Activated CD4-positive, alpha-beta T cell treated with anti-CD3 and anti-CD28 coated beads, Interleukin-2, amount 50 U/mL, for 4 hours (primary cell): Measurements from ENCODE around the gene USP6NL.

Experiments
- DNase-seq, 2 experiments: peaks; one replicate each; pipeline ENCODE4 v3.0.0-alpha.2; 2020

Gene USP6NL

DNA sequence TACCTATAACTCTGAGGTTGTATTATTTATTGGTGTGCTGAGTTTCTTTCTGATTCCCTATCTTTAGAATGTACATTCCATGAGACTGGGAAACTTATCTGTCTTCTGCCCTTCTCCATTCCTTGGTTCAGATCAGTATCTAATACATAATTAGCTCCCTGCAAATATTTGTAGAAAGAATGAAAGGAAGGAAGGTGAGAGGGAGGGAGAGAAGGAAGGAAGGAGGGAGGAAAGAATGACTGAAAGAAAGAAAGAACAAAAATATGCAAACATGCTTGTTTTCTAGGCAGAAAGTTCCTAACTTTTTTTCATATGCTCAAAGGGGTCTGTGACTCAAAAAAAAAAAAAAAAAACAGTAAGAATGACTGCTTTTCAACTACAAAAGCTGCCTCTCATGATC is 3.9 kb upstream of the USP6NL start:
- DNase-seq = no peak

DNA sequence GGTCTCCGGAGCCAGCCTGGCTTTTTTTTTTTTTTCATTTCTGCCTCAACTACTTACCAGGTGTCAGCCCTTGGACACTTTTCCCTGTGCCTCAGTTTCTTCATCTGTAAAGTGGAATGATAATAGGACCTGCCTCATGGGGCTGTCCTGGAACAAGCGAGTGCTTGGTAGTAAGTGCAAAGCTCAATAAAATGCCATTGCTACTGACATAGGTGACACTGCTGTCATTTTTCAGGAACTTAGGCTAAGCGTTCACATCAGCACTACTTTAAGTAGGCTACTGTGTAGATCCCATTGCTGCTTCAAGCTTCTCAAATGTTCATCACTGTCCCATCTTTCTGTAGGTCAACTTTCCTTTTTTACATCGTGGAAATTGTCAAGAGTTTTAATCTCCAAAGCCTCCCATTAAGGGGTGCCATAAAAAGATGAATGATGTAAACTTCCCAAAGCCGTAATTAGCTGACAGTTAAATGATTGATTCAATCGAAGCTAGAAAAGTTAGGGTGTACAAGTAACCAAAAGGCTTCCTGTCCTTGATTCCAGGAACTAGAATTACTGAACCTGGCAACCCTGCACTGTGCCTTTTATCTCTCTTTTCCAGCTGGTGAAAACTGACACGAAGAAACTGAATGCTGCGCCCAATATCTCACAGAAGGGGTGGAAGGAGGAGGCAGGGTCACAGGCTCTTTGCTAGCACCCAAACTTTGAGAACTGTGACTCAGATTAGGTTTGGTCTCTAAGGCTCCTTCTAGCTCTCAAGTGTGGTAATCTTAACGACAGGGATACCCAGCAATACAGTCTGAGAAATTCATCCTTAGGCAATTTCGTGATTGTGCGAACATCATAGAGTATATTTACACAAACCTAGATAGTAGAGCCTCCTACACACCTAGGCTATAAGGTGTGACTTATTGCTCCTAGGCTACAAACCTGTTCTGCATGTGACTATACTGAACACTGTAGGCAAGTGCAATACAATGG is 861 bp upstream of the USP6NL start:
- no peak for DNase-seq

DNA sequence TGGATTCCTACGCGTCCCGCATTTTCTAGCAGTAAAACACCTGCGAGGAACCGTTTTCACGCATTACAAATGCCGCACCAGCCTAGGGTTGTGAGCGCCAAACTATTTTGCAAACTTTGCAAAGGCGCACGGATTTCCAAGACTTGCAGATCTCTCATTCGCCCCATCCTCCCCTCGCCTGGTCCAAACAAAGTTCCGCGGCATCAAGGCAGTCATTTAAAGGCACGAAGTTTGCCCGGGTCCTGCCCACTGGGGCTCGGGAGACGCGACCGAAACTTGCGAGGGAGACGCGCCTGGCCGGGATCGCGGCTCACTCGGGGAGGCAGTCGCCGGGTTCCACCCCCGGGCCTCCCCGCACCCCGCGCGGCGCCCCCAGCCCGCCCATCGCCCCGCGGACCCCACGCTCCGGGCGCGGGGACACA is 613 bp downstream of the USP6NL start:
- peak; percentile 8 to 10 for DNase-seq

DNA sequence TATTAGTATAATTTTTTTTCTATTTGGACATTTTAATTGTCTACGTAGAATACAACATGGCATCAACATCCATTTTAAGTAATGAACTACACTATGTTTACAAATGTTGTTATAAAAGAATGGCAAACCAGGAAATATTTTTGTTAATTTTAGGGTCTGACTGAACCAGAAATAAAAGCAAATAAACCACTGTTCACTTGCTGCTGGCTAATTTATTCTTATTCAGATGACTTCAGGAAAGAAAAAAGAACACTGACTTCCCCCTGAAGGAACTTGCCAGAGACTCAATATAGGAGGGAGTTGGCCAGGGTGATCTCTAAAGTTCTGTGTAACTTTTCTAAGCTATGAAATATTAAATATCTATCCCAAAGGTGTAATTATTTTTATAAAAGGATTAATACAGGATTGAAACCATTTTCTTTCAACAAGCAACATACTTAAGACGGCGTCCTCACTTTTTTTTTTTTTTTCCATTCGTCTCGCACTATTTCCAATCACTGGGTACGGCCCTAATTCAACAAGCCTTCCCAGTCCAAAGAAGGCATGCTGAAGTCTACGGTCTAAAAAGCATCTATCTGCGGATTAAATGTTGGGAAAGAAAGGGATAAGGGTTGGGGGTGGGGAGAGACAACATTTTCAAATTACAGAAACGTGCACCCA is 1.2 kb downstream of the USP6NL start:
- DNase-seq = no peak

DNA sequence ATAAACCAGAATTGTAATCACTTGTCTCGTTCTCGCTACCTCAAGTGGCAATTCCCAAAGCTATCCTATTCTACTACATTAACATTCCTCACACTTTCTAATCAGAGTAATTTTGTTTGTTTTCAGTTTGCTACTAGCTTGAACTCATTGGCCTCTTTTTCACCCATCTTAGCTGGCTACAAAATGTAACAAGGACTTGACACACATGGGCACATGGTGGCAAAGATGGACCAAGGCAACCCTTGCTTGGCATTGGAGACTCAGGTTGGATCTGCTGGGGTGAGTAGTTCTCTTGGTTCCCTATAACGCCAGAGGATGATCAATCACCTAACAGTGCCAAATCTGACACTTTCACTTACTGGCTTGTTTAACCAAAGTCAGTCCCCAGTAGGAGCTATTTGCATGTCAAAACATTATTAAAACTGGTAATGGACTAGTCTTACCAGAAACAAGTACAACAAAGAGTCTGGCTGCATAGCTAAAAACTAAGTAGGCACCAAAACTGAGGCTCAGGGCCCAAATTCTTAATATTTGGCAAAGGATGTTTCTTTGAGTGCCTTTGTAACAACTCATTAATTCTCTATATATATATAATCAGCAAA is 1.9 kb downstream of the USP6NL start:
- no peak for DNase-seq

DNA sequence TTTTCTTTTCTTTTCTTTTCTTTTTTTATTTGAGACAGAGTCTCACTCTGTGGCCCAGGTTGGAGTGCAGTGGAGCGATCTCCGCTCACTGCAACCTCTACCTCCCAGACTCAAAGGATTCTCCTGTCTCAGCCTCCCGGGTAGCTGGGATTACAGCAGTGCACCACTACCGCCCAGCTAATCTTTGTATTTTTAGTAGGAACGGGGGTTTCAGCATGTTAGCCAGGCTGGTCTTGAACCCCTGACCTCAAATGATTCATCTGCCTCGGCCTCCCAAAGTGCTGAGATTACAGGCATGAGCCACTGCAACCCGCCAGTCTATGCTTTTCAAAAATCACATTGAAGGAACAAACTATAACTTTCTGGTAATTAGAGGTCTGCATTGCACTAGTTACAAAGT is 2.4 kb downstream of the USP6NL start:
- DNase-seq = no peak

DNA sequence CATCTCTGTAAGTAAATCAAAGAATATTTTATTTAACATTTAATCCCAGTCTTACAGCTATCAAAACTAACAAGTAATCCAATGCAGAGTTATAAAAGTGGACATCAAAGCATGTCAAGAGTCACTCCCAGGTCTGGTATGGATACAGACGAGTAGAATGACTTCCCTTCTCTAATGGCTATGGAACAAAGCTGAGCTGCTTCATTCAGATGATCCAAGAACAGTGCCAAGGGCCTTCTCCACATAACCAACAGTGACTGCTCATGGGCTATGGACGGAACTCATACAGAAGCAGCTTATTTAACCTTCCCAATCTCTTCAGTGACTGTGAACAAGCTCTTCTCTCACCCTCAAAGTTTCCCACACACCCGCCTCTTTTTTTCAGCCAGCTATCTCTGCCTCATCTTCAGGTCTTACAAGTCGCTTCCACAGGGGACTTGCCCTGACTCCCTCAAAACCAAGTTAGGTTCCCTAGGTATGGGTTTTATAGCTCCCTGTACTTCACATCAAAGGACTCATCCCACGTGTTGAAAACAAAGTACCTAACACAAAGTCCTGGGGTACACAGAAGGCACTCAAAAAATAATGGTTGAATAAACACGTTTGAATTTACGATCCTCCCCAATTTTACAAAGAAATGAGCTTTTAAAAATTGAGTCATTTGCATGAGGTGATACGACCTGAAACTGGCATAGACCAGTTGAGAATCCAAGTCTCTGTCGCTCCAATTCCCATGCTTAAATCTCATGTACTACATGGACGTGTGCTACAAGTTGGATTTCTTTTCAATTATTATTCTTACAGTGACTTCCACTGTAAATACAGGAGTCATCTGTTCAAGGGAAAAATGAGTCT is 3.1 kb downstream of the USP6NL start:
- no peak for DNase-seq

DNA sequence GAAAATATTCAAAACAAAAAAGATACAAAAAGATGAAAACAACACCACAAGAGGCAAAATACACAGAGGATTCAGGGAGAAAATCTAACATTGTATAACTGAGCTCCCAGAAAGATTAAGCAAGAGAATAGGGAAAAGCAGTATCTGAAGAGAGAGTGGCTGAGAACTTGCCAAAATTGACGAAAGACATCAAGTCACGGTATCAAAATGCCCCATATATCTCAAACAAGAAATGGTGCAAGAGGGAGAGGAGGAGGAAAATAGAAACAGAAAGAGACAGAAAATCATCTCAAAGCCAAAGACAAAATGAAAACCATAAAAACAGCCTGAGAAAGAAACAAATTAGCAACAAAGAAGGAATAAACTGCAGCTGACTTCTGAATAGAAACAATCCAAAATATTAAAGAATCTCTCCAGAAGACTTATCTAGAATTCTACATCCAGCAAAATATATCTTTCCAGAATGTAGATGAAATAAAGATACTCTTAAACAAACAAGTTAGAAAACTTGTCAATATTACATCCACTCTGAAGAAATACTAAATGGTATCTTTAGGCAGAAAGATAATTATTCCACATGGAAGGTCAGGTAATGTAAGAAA is 5.5 kb downstream of the USP6NL start:
- DNase-seq = no peak

DNA sequence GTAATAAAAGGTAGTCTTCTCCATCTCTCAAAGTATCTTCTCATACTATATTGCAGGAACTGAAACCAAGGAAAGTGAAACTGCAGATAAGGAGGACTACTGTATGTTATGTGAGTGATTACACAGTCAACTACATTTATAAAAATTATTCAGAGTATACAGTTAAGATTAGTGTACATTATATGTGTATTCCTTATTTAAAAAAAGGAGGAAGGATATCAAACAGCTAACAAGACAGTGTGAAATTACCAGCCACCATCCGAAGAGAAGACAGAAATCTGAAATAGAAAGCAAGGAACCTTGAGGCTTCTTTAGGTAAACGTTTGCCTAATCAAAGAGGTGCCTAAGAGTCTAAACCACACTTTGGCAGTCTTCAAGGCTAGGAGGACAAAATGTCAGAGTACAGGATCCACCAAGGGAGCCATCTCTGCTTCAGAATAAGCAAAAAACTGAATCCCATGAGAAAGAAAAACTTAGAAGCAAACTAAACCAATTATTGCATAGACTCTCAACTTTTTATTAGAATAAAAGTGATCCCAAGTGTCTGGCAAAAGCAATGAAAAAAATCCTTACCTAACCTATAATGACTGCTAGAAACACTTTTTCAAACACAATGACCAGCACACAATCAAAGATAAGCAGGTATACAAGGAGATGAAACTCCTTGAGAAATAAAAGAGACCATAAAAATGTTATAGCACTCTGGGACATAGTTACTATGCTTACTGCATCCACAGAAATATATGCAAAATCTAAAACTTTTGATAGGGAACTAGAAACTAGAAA is 6.4 kb downstream of the USP6NL start:
- DNase-seq = no peak

DNA sequence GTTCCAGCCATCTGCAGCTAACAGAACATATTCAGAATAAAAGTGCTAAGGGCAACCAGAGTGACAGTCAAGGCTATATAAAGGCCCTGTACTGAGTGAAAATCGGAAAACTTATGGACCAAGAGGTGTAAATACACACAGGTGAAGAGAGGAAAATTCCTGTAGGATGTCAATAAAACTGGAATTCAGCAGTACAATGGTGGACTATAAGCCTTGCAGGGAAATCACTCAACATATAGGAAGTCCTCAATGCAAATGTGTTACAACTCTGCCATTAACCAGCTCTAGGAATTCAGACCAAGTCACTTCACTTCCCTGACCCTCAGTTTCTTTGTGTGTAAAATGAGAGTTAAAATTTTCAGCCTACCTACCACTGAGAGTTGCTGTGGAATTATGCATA is 7.7 kb downstream of the USP6NL start:
- DNase-seq = no peak

DNA sequence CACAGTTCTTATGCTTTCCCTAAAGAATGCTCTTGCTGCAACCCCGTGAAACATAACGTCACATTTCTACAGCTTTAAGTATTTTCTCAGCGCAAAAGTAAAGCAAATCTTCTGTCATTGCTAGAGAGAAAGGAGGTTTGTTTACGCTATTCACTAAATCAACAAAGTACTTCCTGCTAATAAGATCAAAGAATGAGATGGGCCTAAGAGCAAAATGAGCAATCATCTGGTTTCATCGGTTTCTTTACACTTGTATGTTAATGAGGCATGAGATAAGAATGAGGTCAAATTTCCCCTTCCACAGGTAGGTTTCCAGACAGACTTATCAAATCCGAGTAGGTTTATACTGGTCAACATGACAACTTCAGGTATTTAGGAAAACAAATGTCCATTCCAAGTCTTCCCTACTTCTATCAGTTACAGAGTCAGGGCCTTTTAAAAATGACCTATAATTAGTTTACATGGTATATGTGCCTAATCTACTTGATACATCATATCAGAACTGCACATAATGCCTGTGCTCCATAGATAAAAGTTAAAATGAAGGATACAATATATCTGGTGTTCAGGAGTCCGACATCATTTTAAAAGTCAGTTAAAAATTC is 8.4 kb downstream of the USP6NL start:
- DNase-seq = no peak

DNA sequence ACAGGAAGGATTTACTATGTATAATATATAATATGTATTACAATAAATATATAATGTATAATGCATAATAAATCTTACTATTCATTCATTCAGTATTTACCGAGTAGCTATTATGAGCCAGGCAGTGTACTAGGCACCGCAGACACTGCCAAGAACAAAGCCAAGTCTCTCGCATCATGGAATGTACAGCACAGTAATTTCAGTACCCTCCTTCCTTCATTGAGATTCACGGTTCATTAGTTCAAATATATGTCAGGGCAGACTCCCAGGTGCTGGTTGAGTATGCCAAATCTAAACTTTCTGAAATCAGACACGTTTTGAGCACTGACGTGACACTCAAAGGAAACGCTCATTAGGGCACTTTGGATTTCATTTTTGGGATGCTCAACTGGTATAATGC is 9.1 kb downstream of the USP6NL start:
- DNase-seq = no peak

DNA sequence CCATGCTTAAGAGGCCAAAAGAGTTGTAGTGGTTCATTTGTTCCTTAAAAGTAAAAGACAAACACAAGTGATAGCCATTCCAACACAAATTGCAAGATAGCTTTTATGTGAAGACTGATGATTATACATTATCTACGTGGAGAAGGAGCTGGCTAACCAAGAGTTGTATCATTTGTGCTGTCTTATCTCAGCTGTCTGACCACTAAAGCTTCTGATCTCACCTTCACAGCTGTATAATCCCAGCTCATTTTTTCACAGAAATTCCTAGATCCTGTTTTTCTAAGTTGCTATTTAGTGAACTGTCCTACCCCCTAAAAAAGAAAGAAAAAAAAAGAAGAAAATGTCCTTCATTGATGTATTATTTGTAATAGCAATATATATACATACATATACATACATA is 9.8 kb downstream of the USP6NL start:
- DNase-seq = no peak

DNA sequence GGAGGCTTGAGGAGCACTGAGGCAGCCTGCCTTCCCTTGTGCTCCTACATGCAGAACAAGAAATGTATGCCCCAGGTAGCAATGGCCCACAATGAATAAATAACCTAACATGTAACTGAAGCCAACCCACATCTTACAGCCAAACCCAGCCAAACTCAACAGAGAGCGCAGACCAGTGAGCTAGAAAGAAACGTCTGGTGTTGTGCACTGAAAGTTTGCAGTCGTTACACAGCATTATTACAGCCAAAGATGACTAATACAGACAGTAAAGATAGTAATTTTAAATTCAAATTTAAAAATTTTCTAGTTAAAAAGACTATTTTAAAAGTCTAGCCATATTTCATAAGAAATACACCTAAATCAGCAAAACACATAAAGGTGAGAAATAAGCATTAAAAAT is 11.2 kb downstream of the USP6NL start:
- DNase-seq = no peak

DNA sequence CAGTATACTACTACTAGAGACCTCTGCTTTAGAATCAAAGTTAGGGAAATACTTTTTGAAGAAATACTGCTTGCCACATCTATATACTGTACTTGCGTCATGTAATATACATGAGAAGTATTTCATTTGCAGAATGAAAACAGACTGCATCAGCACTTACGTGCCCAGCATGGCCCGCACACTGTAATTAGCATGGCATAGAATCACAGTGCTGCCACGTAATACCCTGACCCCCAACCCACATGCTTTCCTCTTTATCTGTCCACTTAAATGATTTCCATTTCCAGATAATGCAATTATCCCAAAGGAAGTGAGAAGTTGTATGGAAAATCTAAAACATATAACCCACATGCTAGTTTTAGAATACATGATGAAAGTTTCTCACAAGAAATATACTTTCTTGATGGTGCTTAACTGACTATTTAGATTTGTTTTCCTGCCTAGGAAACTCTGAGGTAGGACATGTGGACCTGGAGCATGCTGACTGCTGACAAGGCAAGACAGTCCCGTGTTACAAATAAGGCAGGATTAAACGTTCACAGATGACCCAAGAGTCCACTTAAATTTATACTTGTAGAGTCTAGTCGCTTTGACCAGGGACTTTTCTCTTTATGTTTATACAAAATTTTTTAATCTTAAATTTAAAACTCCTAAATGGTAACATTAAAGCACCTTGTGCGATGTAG is 12.6 kb downstream of the USP6NL start:
- DNase-seq = no peak

DNA sequence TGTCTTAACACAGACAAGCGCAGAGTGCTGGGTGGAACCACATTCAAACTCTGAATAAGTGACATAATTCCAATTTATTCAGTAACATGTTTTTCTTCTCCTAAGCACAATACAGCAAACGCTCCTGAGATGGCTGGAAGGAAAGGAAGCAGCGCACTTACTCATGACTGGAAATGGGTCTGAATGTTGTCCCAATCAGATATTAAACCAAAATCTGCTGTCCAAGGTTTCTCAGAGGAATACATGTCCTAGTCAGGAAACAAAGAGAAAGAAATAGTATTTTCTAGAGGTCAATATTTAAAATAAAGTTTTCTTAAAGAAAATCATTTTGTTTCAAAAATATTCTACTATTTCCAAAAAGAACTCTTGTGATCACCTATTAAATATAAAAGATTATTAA is 14.0 kb downstream of the USP6NL start:
- no peak for DNase-seq

DNA sequence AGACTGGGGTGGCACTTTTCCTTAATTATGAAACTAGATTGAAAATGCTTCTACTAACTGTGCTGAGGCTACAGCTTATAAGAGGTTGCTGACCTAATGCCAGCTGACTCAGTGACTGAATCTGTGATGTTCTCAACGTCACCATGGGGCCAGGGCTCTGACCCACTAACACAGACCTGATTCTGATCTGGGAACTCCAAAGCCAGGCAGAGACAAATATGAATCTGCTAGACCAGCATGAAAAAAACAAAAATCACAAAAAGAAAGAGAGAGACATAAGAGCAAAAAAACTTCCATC is 16.1 kb downstream of the USP6NL start:
- no peak for DNase-seq

DNA sequence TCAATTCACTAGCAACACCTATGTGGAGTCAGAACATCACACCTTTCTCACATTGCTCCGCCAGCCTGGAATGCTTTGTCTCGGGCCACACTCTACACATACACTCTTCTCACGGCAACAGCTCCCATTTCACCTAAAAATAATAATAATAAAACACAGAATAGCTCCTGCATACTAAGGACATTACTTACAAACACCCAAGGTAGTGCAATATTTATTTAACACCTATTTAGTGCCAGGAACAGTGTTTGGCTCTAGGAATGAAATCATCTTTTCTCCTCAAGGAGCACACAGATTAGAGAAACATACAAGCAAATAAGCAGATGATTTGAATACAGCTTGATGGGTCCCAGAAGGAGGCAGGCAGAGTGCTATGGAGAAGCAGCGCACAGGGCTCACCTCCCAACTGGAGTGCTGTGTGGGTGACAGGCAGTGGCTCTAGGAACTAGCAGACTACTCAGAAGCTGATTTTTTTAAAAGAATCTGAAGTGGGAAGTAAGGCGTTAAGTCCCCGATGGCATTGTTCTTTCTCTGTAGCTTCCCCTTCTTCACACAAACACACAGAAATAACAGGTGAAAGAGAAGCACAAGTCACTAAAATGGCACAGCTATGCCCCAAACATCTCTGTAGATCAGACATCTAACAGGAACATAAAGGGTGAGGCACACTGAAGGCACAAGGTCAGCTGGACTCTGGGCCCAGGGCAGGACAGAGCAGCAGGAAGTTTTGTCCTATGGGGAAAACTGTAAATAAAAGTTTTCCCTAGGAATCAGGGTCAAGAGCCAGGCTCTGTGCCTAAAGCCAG is 16.7 kb downstream of the USP6NL start:
- no peak for DNase-seq

DNA sequence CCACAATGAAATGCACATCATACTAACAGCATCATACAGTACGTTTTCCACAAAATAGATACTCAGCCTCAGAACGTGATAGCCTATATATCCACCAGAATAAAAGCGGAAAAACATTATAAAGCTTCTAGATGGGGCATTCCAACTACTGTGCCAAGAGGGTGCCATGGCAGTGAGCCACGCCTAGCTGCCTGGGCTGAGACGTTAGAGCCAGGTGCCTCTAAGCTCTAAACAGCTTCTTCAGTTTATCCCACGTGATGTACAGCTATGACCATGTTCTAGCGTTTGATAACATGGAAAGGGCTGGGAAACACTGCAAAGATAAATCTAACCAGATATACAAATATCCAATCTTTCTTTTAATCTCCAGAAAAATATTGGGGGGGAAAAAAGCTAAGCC is 17.8 kb downstream of the USP6NL start:
- DNase-seq = no peak

DNA sequence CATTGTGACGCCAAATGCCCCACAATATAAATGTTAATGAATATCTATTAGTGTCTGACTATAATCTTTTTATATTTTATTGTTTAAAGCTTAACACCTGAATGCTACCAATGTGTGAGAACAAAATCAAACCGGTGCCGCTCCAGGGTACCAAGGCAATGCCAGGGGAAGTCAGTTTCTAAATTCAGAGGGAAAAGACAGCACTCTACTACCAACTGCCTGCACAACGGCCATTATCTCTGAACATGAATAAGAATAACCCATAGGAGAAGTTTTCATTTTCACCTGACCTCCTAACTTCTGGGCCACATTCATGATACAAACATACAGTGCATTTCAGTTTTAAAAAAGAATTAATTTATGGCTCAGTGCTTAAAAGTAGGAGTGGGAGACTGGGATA is 21.7 kb downstream of the USP6NL start:
- no peak for DNase-seq
